Measurements from ENCODE around the gene ELL.
"Not testable (repeated sequence)": the region's sequence is repeated elsewhere in the genome, so short reads cannot be mapped to it uniquely, and the experiment has no call there.

Gene ELL

GRCh38 chr19:18529782-18530181 lies 7.9 kb upstream of the ELL start:
- DNase-seq: peak; percentile 45

- DNase-seq: no peak
Measured at GRCh38 chr19:18526316-18526715, 4.4 kb upstream of the ELL start.

GRCh38 chr19:18523841-18524240 lies 2.0 kb upstream of the ELL start:
- no peak for DNase-seq

- DNase-seq: not testable (repeated sequence)
Measured at GRCh38 chr19:18522862-18523440, 1.1 kb upstream of the ELL start.

GRCh38 chr19:18522124-18522861 lies 423 bp upstream of the ELL start:
- DNase-seq: peak; percentile 99

GRCh38 chr19:18520848-18521691 lies 800 bp downstream of the ELL start:
- DNase-seq: no peak

- no peak for DNase-seq
Measured at GRCh38 chr19:18519962-18520847, 1.7 kb downstream of the ELL start.

- no peak for DNase-seq
Measured at GRCh38 chr19:18518639-18519038, 3.2 kb downstream of the ELL start.

- no peak for DNase-seq
Measured at GRCh38 chr19:18517606-18518005, 4.3 kb downstream of the ELL start.

GRCh38 chr19:18515959-18516358 lies 5.9 kb downstream of the ELL start:
- no peak for DNase-seq

- DNase-seq: no peak
Measured at GRCh38 chr19:18514800-18515682, 6.8 kb downstream of the ELL start.

GRCh38 chr19:18513868-18514267 lies 8.0 kb downstream of the ELL start:
- DNase-seq: no peak

- DNase-seq: no peak
Measured at GRCh38 chr19:18510216-18510615, 11.7 kb downstream of the ELL start.

- DNase-seq: no peak
Measured at GRCh38 chr19:18508585-18508984, 13.3 kb downstream of the ELL start.

- DNase-seq: no peak
Measured at GRCh38 chr19:18507727-18508440, 14.0 kb downstream of the ELL start.

- DNase-seq: no peak
Measured at GRCh38 chr19:18507021-18507726, 14.7 kb downstream of the ELL start.

GRCh38 chr19:18506101-18506930 lies 15.6 kb downstream of the ELL start:
- no peak for DNase-seq

GRCh38 chr19:18504886-18505610 lies 16.8 kb downstream of the ELL start:
- DNase-seq: no peak

All from DMS 273 treated with DMSO at 0.1 percent for 48 hours (cell line).